Measurements from ENCODE around the gene ADARB1. TPM values are rescaled to one million over a fixed set of nuclear protein-coding genes. Genes with fewer than 3 reads are reported as not detected.

Gene ADARB1
- total RNA-seq, 3 donors from 2014 or later (not counting 1 experiment from before 2014, with no cell fraction given) = 20.7 to 28.0 (median 26.6) TPM

DNA sequence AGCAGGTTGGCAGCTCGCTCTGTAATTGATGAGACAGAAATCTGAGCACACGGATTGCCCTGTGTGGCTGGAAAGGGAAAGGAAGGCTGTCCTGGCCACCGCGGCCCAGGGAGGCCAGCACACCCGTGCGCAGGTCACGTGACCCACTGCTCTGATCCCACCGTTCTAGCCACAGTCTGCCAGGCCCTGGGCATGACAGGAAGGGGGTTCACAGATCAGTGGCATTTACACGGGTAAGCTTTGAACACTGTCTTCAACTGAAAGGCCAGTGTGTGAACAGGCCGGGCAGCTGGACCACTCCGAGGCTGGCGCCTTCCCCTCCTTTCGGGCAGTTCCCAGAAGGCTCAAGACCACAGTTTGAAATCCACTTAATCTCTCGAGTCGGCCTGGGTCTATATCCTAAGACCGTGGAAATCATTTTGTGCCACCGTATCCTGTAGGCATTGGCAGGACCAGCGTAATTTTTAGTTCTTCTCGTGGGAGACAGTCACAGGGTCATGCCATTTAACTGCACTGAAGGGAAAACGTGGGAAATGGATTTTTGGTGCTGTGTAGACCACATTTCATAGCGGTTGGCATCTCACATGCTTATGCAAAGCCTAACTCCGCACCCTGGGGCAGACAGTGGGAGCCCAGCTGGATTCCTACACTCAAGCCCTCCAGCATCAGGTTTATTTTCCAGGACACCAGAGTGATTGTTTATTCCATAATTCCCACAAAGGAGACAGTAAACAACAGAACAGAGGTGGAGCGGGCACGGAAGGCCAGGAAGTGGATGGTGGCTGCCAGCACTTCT lies 3.1 kb upstream of the ADARB1 start:
- Histone ChIP-seq H3K9me3 (ENCODE audit: control insufficient read depth, insufficient read depth, low read length) (no peaks in the 10 kb centered on the region), H3K36me3 (ENCODE audit: control insufficient read depth, insufficient read depth, low read length) (no peaks in the 10 kb centered on the region), H3K27ac (ENCODE audit: low read length) (no peak overlapping the region), H3K4me1 (ENCODE audit: control insufficient read depth, insufficient read depth, low read length) (peaks cover 20% of the 10 kb centered on the region), H3K4me3 (ENCODE audit: low read length) (no peak overlapping the region), H3K27me3 (ENCODE audit: control insufficient read depth, insufficient read depth, low read length) (no peaks in the 10 kb centered on the region)
- H3K9me3 Mint-ChIP-seq = no peaks in the 10 kb centered on the region
- peak overlapping the region; percentile 59 for H3K4me3 Mint-ChIP-seq
- no peak for ATAC-seq
- peaks cover 15 to 25% of the 10 kb centered on the region in 2 donors for H3K4me1 Mint-ChIP-seq
- no peaks in the 10 kb centered on the region for H3K36me3 Mint-ChIP-seq
- peaks cover 6 to 8% of the 10 kb centered on the region in 2 donors for H3K27me3 Mint-ChIP-seq (ENCODE audit: low read depth in 2 of 2)
- no peak for TF ChIP-seq CTCF (IDR thresholded peaks at IDR 0.05)
- no peak for DNase-seq
- 92% methylated on average over 23 of the region's 24 CpGs for WGBS (ENCODE audit: insufficient coverage)
- intact Hi-C loops (cut with micrococcal nuclease) = no loop called here
- no peak overlapping the region for H3K27ac Mint-ChIP-seq

GRCh38 chr21:45071874-45072737 lies 2.3 kb upstream of the ADARB1 start:
- WGBS (ENCODE audit: insufficient coverage) = 95% methylated on average over 32 of the region's 32 CpGs

GRCh38 chr21:45072738-45073300 lies 1.6 kb upstream of the ADARB1 start:
- Histone ChIP-seq H3K27me3 (ENCODE audit: control insufficient read depth, insufficient read depth, low read length) (no peaks in the 10 kb centered on the region), H3K9me3 (ENCODE audit: control insufficient read depth, insufficient read depth, low read length) (no peaks in the 10 kb centered on the region)
- no peak overlapping the region for H3K27ac Mint-ChIP-seq

More at GRCh38 chr21:45071874-45072737, 2.3 kb upstream of the ADARB1 start:
- no peaks in the 10 kb centered on the region for H3K27me3 ChIP-seq (ENCODE audit: control insufficient read depth, insufficient read depth, low read length)
- H3K27me3 Mint-ChIP-seq (ENCODE audit: low read depth in 2 of 2) = peaks cover 6 to 8% of the 10 kb centered on the region in 2 donors
- no peaks in the 10 kb centered on the region for H3K36me3 ChIP-seq (ENCODE audit: control insufficient read depth, insufficient read depth, low read length)
- H3K27ac Mint-ChIP-seq = no peak overlapping the region
- no peaks in the 10 kb centered on the region for H3K36me3 Mint-ChIP-seq
- ATAC-seq = no peak
- no peak for TF ChIP-seq CTCF (IDR thresholded peaks at IDR 0.05)
- H3K9me3 Mint-ChIP-seq = no peaks in the 10 kb centered on the region
- intact Hi-C loops (cut with micrococcal nuclease) = no loop called here
- H3K4me1 Mint-ChIP-seq = peaks cover 18 to 29% of the 10 kb centered on the region in 2 donors
- no peaks in the 10 kb centered on the region for H3K9me3 ChIP-seq (ENCODE audit: control insufficient read depth, insufficient read depth, low read length)
- peaks cover 22% of the 10 kb centered on the region for H3K4me1 ChIP-seq (ENCODE audit: control insufficient read depth, insufficient read depth, low read length)
- H3K4me3 Mint-ChIP-seq = peak overlapping the region; percentile 59
- no peak for DNase-seq
- H3K4me3 ChIP-seq (ENCODE audit: low read length) = no peak overlapping the region
- no peak overlapping the region for H3K27ac ChIP-seq (ENCODE audit: low read length)

More at GRCh38 chr21:45072738-45073300, 1.6 kb upstream of the ADARB1 start:
- peaks cover 26% of the 10 kb centered on the region for H3K4me1 ChIP-seq (ENCODE audit: control insufficient read depth, insufficient read depth, low read length)
- DNase-seq (no peak), ATAC-seq (no peak)
- H3K27ac ChIP-seq (ENCODE audit: low read length) = no peak overlapping the region
- Mint-ChIP-seq H3K4me1 (peaks cover 20 to 29% of the 10 kb centered on the region in 2 donors), H3K36me3 (no peaks in the 10 kb centered on the region), H3K27me3 (ENCODE audit: low read depth in 2 of 2) (peaks cover 5 to 6% of the 10 kb centered on the region in 2 donors), H3K9me3 (no peaks in the 10 kb centered on the region), H3K4me3 (peak overlapping the region; percentile 25)
- no peak for TF ChIP-seq CTCF (IDR thresholded peaks at IDR 0.05)
- intact Hi-C loops (cut with micrococcal nuclease) = no loop called here
- 95% methylated on average over 29 of the region's 29 CpGs for WGBS (ENCODE audit: insufficient coverage)
- H3K36me3 ChIP-seq (ENCODE audit: control insufficient read depth, insufficient read depth, low read length) = no peaks in the 10 kb centered on the region
- H3K4me3 ChIP-seq (ENCODE audit: low read length) = no peak overlapping the region
